ENCODE results near the gene EPS15. TPM values are rescaled to one million over a fixed set of nuclear protein-coding genes. Genes with fewer than 3 reads are reported as not detected.

Gene EPS15
- total and polyA plus RNA-seq, 9 of the 15 experiments (the other 6 are each of a cell fraction or from before 2014, with no cell fraction given), result 23.1 to 69.0 (median 41.7) TPM

DNA sequence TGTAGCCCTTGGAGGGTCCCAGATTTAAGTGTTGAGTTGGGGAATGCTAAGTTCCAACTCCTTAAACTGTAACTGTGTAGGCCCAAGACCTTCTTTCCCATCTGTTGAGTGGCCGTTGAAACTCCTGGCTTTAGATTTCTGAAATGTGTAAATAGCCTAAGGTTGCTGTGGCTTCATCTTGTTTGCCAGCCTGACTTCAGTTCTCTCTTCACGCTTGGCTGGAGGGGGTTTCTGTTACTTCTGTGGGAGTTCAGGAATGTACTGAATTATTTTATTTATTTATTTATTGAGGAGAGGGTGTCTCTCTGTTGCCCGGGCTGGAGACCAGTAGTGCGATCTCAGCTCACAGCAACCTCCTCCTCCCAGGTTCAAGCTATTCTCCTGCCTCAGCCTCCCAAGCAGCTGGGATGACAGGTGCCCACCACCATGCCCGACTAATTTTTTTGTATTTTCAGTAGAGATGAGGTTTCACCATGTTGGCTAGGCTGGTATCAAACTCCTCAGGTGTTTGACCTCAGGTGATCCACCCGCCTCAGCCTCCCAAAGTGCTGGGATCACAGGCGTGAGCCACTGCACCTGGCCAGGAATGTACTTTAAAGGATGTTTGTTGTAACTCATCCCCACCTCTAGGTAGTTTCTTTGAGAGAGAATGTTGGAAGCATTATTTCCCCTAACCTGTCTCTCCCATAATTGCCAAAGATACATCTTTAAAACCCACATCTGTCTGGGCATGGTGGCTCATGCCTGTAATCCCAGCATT, 194.6 kb downstream of the EPS15 start (continued):
- TF ChIP-seq, protein P1, sequence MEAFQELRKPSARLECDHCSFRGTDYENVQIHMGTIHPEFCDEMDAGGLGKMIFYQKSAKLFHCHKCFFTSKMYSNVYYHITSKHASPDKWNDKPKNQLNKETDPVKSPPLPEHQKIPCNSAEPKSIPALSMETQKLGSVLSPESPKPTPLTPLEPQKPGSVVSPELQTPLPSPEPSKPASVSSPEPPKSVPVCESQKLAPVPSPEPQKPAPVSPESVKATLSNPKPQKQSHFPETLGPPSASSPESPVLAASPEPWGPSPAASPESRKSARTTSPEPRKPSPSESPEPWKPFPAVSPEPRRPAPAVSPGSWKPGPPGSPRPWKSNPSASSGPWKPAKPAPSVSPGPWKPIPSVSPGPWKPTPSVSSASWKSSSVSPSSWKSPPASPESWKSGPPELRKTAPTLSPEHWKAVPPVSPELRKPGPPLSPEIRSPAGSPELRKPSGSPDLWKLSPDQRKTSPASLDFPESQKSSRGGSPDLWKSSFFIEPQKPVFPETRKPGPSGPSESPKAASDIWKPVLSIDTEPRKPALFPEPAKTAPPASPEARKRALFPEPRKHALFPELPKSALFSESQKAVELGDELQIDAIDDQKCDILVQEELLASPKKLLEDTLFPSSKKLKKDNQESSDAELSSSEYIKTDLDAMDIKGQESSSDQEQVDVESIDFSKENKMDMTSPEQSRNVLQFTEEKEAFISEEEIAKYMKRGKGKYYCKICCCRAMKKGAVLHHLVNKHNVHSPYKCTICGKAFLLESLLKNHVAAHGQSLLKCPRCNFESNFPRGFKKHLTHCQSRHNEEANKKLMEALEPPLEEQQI (IDR thresholded peaks at IDR 0.05), result no peak
- TF ChIP-seq EP300 (IDR thresholded peaks at IDR 0.05; ENCODE audit: low read length) (no peak), CBX2 (IDR thresholded peaks at IDR 0.05; ENCODE audit: insufficient read depth, low read length, poor library complexity, severe bottlenecking) (no peak), SREBF1 (IDR thresholded peaks at IDR 0.05; ENCODE audit: borderline replicate concordance, low read depth, low read length) (no peak), RBM25 (IDR thresholded peaks at IDR 0.05; ENCODE audit: low read depth, low read length, severe bottlenecking) (no peak), ZNF212 (CRISPR knock-in tag; IDR thresholded peaks at IDR 0.05) (no peak)

GRCh38 chr1:51323778-51324177, 195.3 kb downstream of the EPS15 start:
- ATAC-seq (no peak), DNase-seq (ENCODE audit: extremely low read depth in 1 of 4, low spot score in 3 of 4) (no peak), FAIRE-seq (no peak)
- no peaks in the 10 kb centered on the region for H3K27me3 ChIP-seq (ENCODE audit: control insufficient read depth in 2 of 2, insufficient read depth in 2 of 2, low read length in 2 of 2)
- no peaks in the 10 kb centered on the region for H3K9me1 ChIP-seq (ENCODE audit: control insufficient read depth, insufficient read depth, low read length)
- H3K36me3 ChIP-seq (ENCODE audit: control insufficient read depth, insufficient read depth, low read length), result no peaks in the 10 kb centered on the region
- no peak overlapping the region for H3K9ac ChIP-seq (ENCODE audit: insufficient read depth in 1 of 2, low read depth in 2 of 2, low read length in 2 of 2)
- in situ Hi-C loops (cut with MboI), result no loop called here
- H3K4me2 ChIP-seq (ENCODE audit: insufficient read depth, low read length), result no peak overlapping the region
- H3K4me1 ChIP-seq (replicated peaks in 1 of 2; ENCODE audit: control insufficient read depth in 2 of 2, insufficient read depth in 2 of 2, low read length in 2 of 2), result peaks cover 31 to 39% of the 10 kb centered on the region in 2 experiments
- no peak overlapping the region for H3K4me3 ChIP-seq
- H3K27ac ChIP-seq (ENCODE audit: extremely low read depth, low read depth, low read length), result no peak overlapping the region
- H3K9me3 ChIP-seq (replicated peaks; ENCODE audit: control insufficient read depth, insufficient read depth, low read depth, low read length), result no peaks in the 10 kb centered on the region
- intact Hi-C loops (cut with micrococcal nuclease), result no loop called here
- H2AFZ ChIP-seq (ENCODE audit: low read depth, low read length), result no peak overlapping the region
- BruUV-seq (replicated peaks), result no TSS peak
- POLR2A ChIA-PET, result no interaction called here
- CTCF ChIA-PET (ENCODE audit: low intra/inter-chr PET ratio), result no interaction called here
- no peaks in the 10 kb centered on the region for H3K79me2 ChIP-seq (ENCODE audit: control insufficient read depth, insufficient read depth, low read length)
- H4K20me1 ChIP-seq (replicated peaks; ENCODE audit: control insufficient read depth, insufficient read depth, low read length), result no peaks in the 10 kb centered on the region
- TF ChIP-seq PCBP1 (IDR thresholded peaks at IDR 0.05; ENCODE audit: low read depth, low read length, poor library complexity, severe bottlenecking) (no peak), KDM4B (IDR thresholded peaks at IDR 0.05; ENCODE audit: borderline replicate concordance in 2 of 2, low read depth in 1 of 2) (no peak), DACH1 (IDR thresholded peaks at IDR 0.05; ENCODE audit: partially characterized antibody) (no peak), PREB (CRISPR knock-in tag; IDR thresholded peaks at IDR 0.05) (no peak), NELFE (IDR thresholded peaks at IDR 0.05; ENCODE audit: insufficient read depth, insufficient read length) (no peak), CBX5 (IDR thresholded peaks at IDR 0.05; ENCODE audit: borderline replicate concordance, low read depth) (no peak), FIP1L1 (IDR thresholded peaks at IDR 0.05; ENCODE audit: low read depth, low read length, poor library complexity, severe bottlenecking) (no peak)
- TF ChIP-seq, protein P2, sequence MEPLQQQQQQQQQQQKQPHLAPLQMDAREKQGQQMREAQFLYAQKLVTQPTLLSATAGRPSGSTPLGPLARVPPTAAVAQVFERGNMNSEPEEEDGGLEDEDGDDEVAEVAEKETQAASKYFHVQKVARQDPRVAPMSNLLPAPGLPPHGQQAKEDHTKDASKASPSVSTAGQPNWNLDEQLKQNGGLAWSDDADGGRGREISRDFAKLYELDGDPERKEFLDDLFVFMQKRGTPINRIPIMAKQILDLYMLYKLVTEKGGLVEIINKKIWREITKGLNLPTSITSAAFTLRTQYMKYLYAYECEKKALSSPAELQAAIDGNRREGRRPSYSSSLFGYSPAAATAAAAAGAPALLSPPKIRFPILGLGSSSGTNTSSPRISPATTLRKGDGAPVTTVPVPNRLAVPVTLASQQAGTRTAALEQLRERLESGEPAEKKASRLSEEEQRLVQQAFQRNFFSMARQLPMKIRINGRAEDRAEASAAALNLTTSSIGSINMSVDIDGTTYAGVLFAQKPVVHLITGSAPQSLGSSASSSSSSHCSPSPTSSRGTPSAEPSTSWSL (CRISPR knock-in tag; IDR thresholded peaks at IDR 0.05; ENCODE audit: borderline replicate concordance), result no peak

Data from K562 (cell line).